GM23338 (cell line): ENCODE data around the gene QDPR. TPM values are rescaled to one million over a fixed set of nuclear protein-coding genes. Genes with fewer than 3 reads are reported as not detected.

ENCODE experiments used
- ATAC-seq: fragments of 200-7000 bp; cut with Tn5 transposase; 3 replicates; pipeline ENCODE4 v1.9.1; 2020
- DNase-seq: peaks from one replicate; pipeline ENCODE4 v3.0.0-alpha.2; 2015; ENCODE audit warnings: low spot score
- H2AFZ ChIP-seq: fragments of 200-600 bp; sonication (generic); 2 replicates; pipeline ENCODE4 v1.8.0; 2016; ENCODE audit warnings: antibody characterized with exemption, mild to moderate bottlenecking, moderate library complexity
- H3F3A ChIP-seq: fragments of 200-600 bp; sonication (generic); replicated peaks from 2 replicates; pipeline ENCODE4 v1.8.0; 2017; ENCODE audit warnings: antibody characterized with exemption, mixed run types, low read depth
- H3K27ac ChIP-seq: fragments of 200-600 bp; sonication (generic); 2 replicates; pipeline ENCODE4 v1.6.1; 2016; ENCODE audit warnings: low read depth
- H3K27me3 ChIP-seq: fragments of 200-600 bp; sonication (generic); 2 replicates; pipeline ENCODE4 v1.8.0; 2016; ENCODE audit warnings: mild to moderate bottlenecking, mixed run types, moderate library complexity; ENCODE audit not compliant: insufficient read depth
- H3K36me3 ChIP-seq: fragments of 200-600 bp; sonication (generic); 2 replicates; pipeline ENCODE4 v1.8.0; 2016; ENCODE audit warnings: mild to moderate bottlenecking; ENCODE audit not compliant: insufficient read depth
- H3K4me1 ChIP-seq: fragments of 200-600 bp; sonication (generic); 2 replicates; pipeline ENCODE4 v1.8.0; 2016; ENCODE audit warnings: mild to moderate bottlenecking, moderate library complexity; ENCODE audit not compliant: insufficient read depth
- H3K4me2 ChIP-seq: fragments of 200-600 bp; sonication (generic); 2 replicates; pipeline ENCODE4 v1.7.1; 2017; ENCODE audit warnings: mixed run types
- H3K4me3 ChIP-seq: fragments of 200-600 bp; sonication (generic); 2 replicates; pipeline ENCODE4 v1.6.1; 2016; ENCODE audit warnings: mixed run types
- H3K79me2 ChIP-seq: fragments of 200-600 bp; sonication (generic); replicated peaks from 2 replicates; pipeline ENCODE4 v1.8.0; 2017; ENCODE audit warnings: mild to moderate bottlenecking; ENCODE audit not compliant: insufficient read depth
- H3K9me2 ChIP-seq: fragments of 200-600 bp; sonication (generic); 2 replicates; pipeline ENCODE4 v1.8.0; 2017; ENCODE audit not compliant: insufficient read depth
- H4K20me1 ChIP-seq: fragments of 200-600 bp; sonication (generic); replicated peaks from 2 replicates; pipeline ENCODE4 v1.8.0; 2017; ENCODE audit warnings: mild to moderate bottlenecking; ENCODE audit not compliant: insufficient read depth
- H3K27ac Mint-ChIP-seq: 2 replicates; pipeline ENCODE4 v1.8.0; 2020; ENCODE audit warnings: inconsistent platforms, mild to moderate bottlenecking, moderate library complexity, mixed read lengths
- H3K27me3 Mint-ChIP-seq: 3 replicates; pipeline ENCODE4 v1.8.0; 2022; ENCODE audit warnings: low read depth, mild to moderate bottlenecking, moderate library complexity, mixed read lengths, inconsistent platforms; ENCODE audit not compliant: insufficient read depth, poor library complexity
- H3K36me3 Mint-ChIP-seq: 3 replicates; pipeline ENCODE4 v1.8.0; 2021; ENCODE audit warnings: low read depth, mild to moderate bottlenecking, inconsistent platforms, moderate library complexity, mixed read lengths
- H3K4me1 Mint-ChIP-seq: 3 replicates; pipeline ENCODE4 v1.8.0; 2020; ENCODE audit warnings: mild to moderate bottlenecking, inconsistent platforms, mixed read lengths
- H3K4me3 Mint-ChIP-seq: 3 replicates; pipeline ENCODE4 v1.8.0; 2021; ENCODE audit warnings: moderate library complexity, mild to moderate bottlenecking, inconsistent platforms, mixed read lengths
- H3K9me3 Mint-ChIP-seq: 3 replicates; pipeline ENCODE4 v1.8.0; 2020; ENCODE audit warnings: moderate library complexity, mild to moderate bottlenecking, inconsistent platforms, mixed read lengths
- CREB1 ChIP-seq: fragments of 250-450 bp; sonication (Bioruptor Pico); IDR thresholded peaks from 2 replicates; pipeline ENCODE4 v1.5.0; 2020; ENCODE audit warnings: low read depth, mild to moderate bottlenecking, moderate library complexity
- CTCF ChIP-seq, 2 experiments: fragments of 200-600 bp in 1 of 2; sonication (generic) in 1 of 2; conservative IDR thresholded peaks; 2 replicates each; pipeline versions ENCODE4 v1.5.1 to v1.6.1; 2016 to 2017; ENCODE audit warnings: antibody characterized with exemption in 2 of 2, low read depth in 2 of 2, mild to moderate bottlenecking in 2 of 2, moderate library complexity in 1 of 2
- ETS1 ChIP-seq: IDR thresholded peaks from 2 replicates; pipeline ENCODE4 v1.6.1; 2016; ENCODE audit warnings: antibody characterized with exemption
- EZH2 ChIP-seq: fragments of 200-600 bp; sonication (generic); IDR thresholded peaks from one replicate; pipeline ENCODE4 v1.8.0; 2017; ENCODE audit warnings: antibody characterized with exemption, mild to moderate bottlenecking, low read depth; ENCODE audit not compliant: unreplicated experiment
- EZH2phosphoT487 ChIP-seq: fragments of 200-600 bp; sonication (generic); IDR thresholded peaks from one replicate; pipeline ENCODE4 v1.8.1; 2018; ENCODE audit warnings: antibody characterized with exemption; ENCODE audit not compliant: unreplicated experiment
- JUNB ChIP-seq: IDR thresholded peaks from one replicate; pipeline ENCODE4 v1.6.1; 2016; ENCODE audit warnings: antibody characterized with exemption; ENCODE audit not compliant: unreplicated experiment
- NANOG ChIP-seq: IDR thresholded peaks from 2 replicates; pipeline ENCODE4 v1.6.1; 2016; ENCODE audit warnings: antibody characterized with exemption, borderline replicate concordance
- POLR2AphosphoS5 ChIP-seq: IDR thresholded peaks from 2 replicates; pipeline ENCODE4 v1.6.1; 2016; ENCODE audit warnings: antibody characterized with exemption, low read depth
- REST ChIP-seq: IDR thresholded peaks from one replicate; pipeline ENCODE4 v1.6.1; 2018; ENCODE audit warnings: antibody characterized with exemption; ENCODE audit not compliant: unreplicated experiment
- STAT1 ChIP-seq: IDR thresholded peaks from one replicate; pipeline ENCODE4 v1.6.1; 2016; ENCODE audit warnings: antibody characterized with exemption; ENCODE audit not compliant: unreplicated experiment
- ZNF114 ChIP-seq: fragments of 250-450 bp; sonication (Bioruptor Pico); IDR thresholded peaks from 2 replicates; pipeline ENCODE4 v1.5.0; 2020; ENCODE audit warnings: mild to moderate bottlenecking, moderate library complexity
- ZNF331 ChIP-seq: fragments of 250-450 bp; sonication (Bioruptor Pico); IDR thresholded peaks from 2 replicates; pipeline ENCODE4 v1.5.0; 2020; ENCODE audit warnings: low read depth, mild to moderate bottlenecking, moderate library complexity
- long read RNA-seq: library from polyadenylated mRNA; unstranded; transcript quantifications from one replicate; pipeline ENCODE4 v2.0.0, GENCODE V29; 2020; ENCODE audit not compliant: unreplicated experiment
- polyA plus RNA-seq: library from polyadenylated mRNA; unstranded; fragments of >200 nt; fragmentation: Nextera tagmentation; extraction: Ambion mirVana; gene quantifications from 2 replicates; pipeline ENCODE4 v1.2.1, GENCODE V29; 2016
- total RNA-seq: library from RNA; depleted of rRNA; stranded (reverse); fragments of >200 nt; shearing (Covaris generic); gene quantifications from 2 replicates; pipeline ENCODE4 v1.2.3, GENCODE V29; 2014; rRNA removed

QDPR gene
- 26.3 and 31.5 TPM in 2 replicates for total RNA-seq
- 40.9 and 42.7 TPM in 2 replicates for polyA plus RNA-seq
- long read RNA-seq, transcript QDPR-201 (7 exons, 1,648 nt): major isoform, 55 of 71 reads
- long read RNA-seq, partial matches to known transcripts: 2 of 71 reads
- long read RNA-seq, other reads (novel, unspliced or antisense): 6 of 71 reads

GRCh38 chr4:17511950-17512795 lies at the start of gene QDPR:
Gene QDPR, minus strand, starts transcription at chr4:17512090. Its CDS starts 36 bp downstream, at chr4:17512054.
- Mint-ChIP-seq H3K9me3 (no peaks in the 10 kb centered on the region), H3K4me3 (peak within 1 kb of the TSS; percentile 96), H3K36me3 (peaks cover 18% of the 10 kb centered on the region), H3K4me1 (peaks cover 38% of the 10 kb centered on the region), H3K27ac (peak within 1 kb of the TSS; percentile 67; the same call in 1 of the 2 replicates), H3K27me3 (peaks cover 8% of the 10 kb centered on the region)
- 0 out of 2 replicates have a peak, but pooled peaks cover 5% of the 10 kb centered on the region for H3F3A ChIP-seq
- H3K4me1 ChIP-seq: peaks cover 34% of the 10 kb centered on the region
- peaks cover 16% of the 10 kb centered on the region for H3K79me2 ChIP-seq
- H3K4me2 ChIP-seq: peak within 1 kb of the TSS; percentile 99
- ATAC-seq: peak; percentile 89
- H3K9me2 ChIP-seq: no peaks in the 10 kb centered on the region
- peak; percentile 89 for DNase-seq
- peak within 1 kb of the TSS; percentile 85 for H3K4me3 ChIP-seq
- H3K27me3 ChIP-seq: 0 out of 2 replicates have a peak, but pooled peaks cover 5% of the 10 kb centered on the region
- H4K20me1 ChIP-seq: no peaks in the 10 kb centered on the region; the same call in none of the 2 replicates
- no peak within 1 kb of the TSS for H3K27ac ChIP-seq
- peak within 1 kb of the TSS; percentile 99 for H2AFZ ChIP-seq
- TF ChIP-seq NANOG (no peak), ZNF331 (no peak), CTCF (conservative IDR thresholded peaks at IDR 0.05; ENCODE audit: low read depth in 2 of 2) (peak; percentile 56 to 62), ETS1 (no peak), POLR2AphosphoS5 (peak; percentile 60)
- no peaks in the 10 kb centered on the region for H3K36me3 ChIP-seq

GRCh38 chr4:17561195-17561909 lies 49.5 kb upstream of the QDPR start:
- H3K4me1 ChIP-seq: no peaks in the 10 kb centered on the region
- peak; percentile 53 for ATAC-seq
- H4K20me1 ChIP-seq: no peaks in the 10 kb centered on the region
- H3K27ac Mint-ChIP-seq: no peak overlapping the region
- H3F3A ChIP-seq: no peaks in the 10 kb centered on the region
- no peak for DNase-seq
- H3K27ac ChIP-seq: no peak overlapping the region
- H3K9me2 ChIP-seq: no peaks in the 10 kb centered on the region
- H3K27me3 Mint-ChIP-seq: no peaks in the 10 kb centered on the region
- no peaks in the 10 kb centered on the region for H3K36me3 ChIP-seq
- no peak overlapping the region for H3K4me2 ChIP-seq
- H3K27me3 ChIP-seq: no peaks in the 10 kb centered on the region
- no peaks in the 10 kb centered on the region for H3K79me2 ChIP-seq
- TF ChIP-seq ZNF331 (no peak), STAT1 (no peak), CREB1 (CRISPR knock-in tag) (no peak), ZNF114 (CRISPR knock-in tag) (no peak), NANOG (no peak), EZH2phosphoT487 (no peak), CTCF (conservative IDR thresholded peaks at IDR 0.05; ENCODE audit: low read depth in 2 of 2) (no peak), REST (no peak), JUNB (no peak), EZH2 (no peak)
- H3K4me1 Mint-ChIP-seq: no peaks in the 10 kb centered on the region
- no peak overlapping the region for H2AFZ ChIP-seq
- no peak overlapping the region for H3K4me3 ChIP-seq
- no peaks in the 10 kb centered on the region for H3K36me3 Mint-ChIP-seq
- no peak overlapping the region for H3K4me3 Mint-ChIP-seq
- H3K9me3 Mint-ChIP-seq: no peaks in the 10 kb centered on the region
